Anterior cingulate cortex (tissue), 58 donors: ENCODE data around the gene WNT1.

Experiments
- DNase-seq, 58 donors: peaks; one replicate each; lab custom pipeline; 2025; lab: John Stamatoyannopoulos, UW

The WNT1 gene

GRCh38 chr12:48960834-48961233 lies 17.3 kb upstream of the WNT1 start:
- DNase-seq, result no peak

DNA sequence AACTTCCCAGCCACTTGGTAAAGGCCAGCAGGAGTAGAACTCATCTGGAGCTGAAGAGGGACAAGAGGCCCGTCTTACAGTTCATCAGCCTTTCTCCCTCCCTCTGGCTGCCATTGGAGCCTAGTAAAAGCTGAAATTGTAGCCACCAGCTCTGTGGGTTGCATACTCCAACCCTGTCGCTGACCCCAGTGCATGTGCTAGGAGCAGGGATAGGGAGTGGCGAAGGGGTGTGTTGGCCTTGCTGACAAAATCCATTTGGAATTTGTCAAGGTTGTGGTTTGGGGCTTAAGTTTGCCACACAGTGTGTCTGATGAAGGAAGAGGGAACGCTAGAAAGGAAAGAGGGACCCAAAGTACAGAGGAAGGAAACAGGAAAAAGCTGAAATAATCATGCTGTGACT lies 16.8 kb upstream of the WNT1 start:
- DNase-seq, result no peak

DNA sequence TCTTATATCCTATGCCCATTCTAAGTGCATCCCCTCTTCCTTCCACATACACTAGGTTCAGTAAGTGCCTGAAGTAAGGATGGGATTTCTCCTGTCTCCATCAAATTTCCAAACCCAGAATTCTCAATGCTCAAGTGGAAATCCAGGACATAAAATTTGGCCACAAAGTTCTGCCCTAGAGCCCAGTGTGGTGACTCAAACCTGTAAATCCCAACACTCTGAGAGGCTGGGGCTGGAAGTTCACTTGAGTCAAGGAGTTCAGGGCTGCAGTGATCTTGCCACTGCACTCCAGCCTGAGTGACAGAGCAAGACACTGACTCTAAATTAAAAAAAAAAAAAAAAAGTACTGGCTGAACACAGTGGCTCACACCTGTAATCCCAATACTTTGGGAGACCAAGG lies 16.3 kb upstream of the WNT1 start:
- DNase-seq, result no peak

GRCh38 chr12:48965298-48965838 lies 12.8 kb upstream of the WNT1 start:
- DNase-seq, result peak in 2 of 58 donors; percentile 6 to 8

DNA sequence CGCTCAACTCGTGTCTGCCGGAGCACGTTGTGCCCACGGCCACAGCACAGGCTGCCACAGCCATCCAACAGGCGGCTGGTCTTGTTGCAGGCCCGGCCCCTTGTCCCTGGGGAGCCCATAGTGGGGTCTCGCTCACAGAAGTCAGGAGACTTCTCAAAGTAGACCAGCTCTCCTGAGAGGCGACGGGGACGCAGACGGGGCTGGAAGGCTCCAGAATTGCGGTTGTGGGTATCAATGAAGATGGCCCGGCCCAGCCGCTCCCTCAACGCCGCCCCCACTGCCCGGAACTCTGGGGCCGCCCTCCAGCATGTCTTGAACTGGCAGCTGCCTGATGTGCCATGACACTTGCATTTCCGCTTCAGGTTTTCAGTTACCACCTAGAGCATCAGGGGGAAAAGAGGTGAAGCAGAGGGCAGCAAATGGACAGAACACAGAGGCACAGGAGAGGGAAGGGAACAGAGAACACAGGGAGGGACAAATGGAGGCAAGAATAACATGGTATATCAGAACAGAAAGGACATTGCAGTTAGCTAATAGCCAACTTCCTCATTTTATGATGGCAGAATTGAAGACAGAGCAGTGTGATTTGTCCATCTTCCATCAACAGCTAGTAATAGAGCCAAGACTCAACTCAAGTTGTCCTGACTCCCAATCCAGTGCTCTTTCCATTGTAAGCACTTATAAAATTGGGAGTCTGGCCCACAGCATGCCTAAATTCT lies 11.8 kb upstream of the WNT1 start:
- no peak for DNase-seq

DNA sequence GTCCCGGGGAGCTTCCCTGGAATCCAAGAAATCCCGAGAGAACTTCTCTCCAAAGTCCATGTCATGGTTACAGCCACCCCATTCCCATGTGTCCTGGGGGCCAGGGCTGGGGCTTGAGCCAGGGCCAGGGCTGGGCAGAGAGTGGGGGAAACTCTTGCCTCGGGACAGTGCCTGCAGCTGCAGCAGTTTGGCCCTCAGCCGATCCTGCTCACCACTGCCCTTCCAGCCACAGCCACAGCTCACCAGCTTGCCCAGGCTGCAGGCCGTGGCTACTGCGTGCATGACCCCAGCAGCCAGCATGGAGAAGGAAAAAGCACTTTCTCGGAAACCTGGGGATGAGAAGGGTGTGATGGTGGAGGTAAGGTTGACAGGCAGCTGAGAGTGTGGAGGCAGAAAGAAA lies 10.1 kb upstream of the WNT1 start:
- no peak for DNase-seq

DNA sequence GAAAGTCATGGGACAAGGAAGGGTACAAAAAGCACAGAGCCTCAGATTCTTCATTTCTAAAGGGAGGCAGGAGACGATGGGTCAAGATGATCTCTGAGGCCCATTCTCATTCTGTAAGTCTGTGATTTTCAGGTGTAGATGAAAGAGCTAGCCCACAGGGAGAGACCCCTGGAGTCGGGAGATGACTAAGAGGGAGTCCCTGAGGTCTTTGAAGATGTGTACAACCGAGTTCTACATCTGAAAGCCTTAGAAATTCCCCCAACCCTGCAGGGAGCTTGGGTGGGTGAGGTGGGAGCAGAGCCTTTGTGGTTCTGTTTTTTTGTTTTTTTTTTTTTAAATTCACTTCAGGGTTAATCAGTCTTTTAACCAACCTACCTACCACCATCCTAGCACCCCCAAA lies 9.7 kb upstream of the WNT1 start:
- no peak for DNase-seq

DNA sequence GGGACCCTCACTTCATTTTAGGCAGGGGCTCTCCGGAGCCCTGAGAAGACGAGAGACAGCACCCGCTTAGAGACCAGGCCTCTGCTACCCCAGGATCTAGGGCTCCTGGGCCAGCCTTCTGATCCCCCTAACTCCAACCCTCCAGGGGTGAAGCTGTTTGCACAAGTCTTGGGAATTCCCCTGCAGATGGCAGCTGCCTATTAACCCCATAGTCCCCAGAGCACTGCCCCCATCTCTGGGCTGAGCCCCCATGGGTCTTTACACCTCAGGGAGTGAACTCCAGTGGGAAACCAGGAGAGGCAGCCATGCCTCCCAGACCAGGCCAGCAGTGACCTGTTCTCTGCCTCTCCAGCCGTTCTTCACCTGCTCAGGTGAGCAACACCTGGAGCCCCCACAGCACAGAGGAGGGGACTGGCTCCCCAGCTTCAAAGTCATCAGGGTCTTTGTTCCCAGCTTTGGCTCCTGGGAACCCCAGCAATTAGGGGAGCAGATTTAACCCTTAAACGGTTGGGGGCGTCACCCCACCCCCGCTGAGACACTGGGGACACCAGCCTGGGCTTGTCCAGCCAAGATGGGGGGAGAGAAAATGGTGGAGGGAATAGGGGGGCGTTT lies 8.9 kb upstream of the WNT1 start:
- DNase-seq, result no peak

DNA sequence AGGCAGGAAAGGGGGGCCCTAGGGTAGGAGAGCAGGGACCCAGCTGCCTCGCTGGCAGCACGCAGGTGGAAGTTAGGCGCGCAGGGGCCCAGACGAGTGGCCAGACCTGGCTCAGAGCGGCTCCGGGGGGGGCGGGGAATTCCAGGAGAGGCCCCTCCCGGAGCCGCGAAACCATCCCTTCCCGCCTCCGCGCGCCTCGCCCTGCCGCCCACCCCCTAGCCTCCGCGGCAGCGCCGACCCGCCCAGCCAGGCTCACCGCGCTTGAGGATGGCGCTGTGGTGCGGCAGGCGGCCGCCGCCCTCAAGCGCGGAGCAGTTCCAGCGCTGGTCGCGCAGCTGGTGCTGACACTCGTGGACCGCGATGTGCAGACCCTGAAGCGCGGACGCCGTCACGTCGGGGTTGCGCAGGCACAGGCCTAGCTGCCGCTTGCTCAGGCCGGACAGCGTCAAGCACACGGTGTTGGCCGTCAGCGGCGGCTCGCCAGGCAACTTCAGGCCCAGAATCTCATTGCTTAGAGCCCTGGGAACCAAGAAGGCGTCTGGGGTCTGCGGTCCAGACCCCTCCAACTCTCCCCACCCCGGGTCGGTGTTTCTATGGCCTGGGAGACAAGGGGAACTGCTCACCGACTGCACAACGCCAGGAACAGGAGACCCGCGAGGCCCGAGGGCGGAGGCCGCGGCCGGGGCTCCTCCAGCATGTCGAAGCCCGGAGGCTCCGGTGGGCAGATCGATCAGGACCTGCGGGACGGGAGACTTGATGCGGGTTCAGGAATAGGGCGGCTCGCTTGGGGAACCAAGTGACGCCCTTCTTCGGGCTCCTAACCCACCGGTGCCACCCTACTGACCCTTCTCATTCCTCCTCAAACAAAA lies 8.1 kb upstream of the WNT1 start:
- DNase-seq, result peak in 3 of 58 donors; percentile 12 to 25 (median 25)

DNA sequence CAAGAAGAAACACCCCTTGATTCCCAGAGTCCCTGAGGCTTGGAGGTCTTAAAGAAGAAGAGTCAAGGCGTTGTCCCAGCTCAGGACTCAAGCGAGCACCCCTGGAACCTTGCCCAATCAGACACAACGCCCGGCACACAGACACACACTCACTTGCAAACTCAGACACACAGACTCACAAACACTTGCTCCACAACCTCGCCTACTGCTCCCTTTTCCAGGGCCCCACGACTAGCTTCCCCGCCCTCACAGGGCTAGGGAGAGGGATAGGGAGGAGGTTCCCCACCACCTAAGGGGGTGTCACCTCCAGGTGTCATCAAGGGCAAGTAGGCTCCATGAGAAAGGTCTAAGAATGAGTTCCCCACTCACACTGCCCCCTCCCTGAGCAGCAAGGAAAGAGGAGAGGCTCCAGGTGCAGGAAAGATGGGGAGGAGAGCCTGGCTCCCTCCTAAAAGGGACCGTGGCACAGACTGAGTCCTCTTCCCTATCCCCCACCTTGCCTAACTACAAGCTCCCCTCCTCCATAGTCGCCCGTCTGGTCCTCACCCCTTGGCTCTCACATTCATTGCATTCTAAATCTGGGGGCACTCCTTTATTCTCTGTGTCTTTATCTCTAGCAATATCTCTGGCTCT lies 7.3 kb upstream of the WNT1 start:
- no peak for DNase-seq

DNA sequence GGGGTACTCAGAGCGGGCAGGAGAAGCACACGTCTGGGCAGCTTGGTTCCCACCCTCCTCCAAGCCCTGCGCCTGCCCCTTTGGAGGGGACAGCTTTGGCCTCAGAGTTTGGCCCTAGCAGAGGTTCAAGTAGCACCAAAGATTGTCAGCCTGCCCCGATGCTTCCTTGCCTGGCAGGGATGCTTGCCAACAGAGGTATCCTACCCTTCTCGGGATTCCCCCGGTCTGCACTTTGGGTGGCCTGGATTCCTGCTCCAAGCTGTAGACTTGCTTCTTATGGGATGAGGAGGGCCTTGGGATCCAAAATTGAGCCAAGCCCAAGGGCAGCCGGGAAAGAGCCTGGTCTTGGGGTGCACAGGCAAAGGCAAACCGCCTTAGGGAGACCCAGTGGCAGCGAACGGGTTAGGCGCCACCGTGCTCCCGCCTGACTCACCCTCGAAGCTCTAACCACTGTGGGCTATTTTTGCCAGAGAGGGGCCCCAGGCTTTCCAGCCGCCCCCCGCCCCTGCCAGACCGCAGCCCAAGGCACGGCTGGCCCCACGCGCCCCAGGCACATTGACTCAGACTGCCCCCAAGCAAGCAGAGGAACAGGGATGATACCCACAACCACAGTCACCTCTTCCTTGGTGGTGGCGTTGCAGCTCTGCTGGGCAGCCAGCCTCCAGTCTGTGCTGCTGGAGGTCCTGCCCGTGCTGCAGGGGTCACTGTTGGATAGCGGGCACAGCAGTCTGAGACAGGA lies 5.7 kb upstream of the WNT1 start:
- no peak for DNase-seq

DNA sequence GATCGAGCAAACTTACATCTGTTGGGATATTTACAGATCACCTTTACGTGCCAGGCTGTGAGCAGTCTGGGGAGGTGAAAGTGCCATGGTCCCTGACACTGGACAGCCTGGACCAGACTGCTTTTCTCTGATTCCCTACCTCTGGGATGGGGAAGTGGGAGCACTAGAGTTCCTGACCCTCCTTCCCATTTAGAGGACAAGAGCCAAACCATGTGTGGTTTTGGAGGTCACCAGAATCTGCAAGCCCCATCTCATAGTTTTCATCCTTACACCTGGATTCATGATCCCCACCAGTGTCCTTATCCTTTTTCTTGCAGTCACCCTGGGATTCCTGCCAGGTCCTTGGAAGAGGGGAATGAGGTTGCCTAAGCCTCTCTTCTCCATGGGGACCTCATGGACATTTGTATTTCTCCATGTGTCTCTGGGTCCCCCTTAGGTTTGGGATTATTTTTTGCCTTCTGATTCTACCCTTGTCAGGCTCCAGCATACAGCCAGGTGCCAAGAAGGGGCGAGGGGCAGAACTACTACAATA lies 5.1 kb upstream of the WNT1 start:
- DNase-seq, result no peak

DNA sequence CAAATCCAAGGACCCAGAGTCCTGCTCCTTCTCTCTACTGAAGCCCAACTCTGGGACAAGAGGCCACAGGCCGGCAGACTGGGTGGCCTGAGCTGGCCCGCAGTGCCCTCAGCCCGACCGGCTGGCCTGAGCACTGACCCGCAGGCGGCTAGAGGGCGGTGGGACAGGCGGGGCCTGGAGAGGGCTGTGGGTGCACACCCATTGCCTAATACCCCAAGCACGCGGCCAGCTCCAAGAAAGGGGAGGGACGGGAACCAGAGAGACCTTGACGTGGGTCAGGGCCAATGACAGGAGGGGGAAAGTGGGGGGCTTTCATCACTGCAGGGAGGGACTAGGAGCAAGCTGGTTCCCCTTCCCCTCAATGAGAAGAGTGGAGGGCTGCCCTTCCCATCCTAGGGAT lies 4.6 kb upstream of the WNT1 start:
- no peak for DNase-seq

GRCh38 chr12:48973941-48974673 lies 4.0 kb upstream of the WNT1 start:
- DNase-seq, result peak in 2 of 58 donors; percentile 10 to 13

DNA sequence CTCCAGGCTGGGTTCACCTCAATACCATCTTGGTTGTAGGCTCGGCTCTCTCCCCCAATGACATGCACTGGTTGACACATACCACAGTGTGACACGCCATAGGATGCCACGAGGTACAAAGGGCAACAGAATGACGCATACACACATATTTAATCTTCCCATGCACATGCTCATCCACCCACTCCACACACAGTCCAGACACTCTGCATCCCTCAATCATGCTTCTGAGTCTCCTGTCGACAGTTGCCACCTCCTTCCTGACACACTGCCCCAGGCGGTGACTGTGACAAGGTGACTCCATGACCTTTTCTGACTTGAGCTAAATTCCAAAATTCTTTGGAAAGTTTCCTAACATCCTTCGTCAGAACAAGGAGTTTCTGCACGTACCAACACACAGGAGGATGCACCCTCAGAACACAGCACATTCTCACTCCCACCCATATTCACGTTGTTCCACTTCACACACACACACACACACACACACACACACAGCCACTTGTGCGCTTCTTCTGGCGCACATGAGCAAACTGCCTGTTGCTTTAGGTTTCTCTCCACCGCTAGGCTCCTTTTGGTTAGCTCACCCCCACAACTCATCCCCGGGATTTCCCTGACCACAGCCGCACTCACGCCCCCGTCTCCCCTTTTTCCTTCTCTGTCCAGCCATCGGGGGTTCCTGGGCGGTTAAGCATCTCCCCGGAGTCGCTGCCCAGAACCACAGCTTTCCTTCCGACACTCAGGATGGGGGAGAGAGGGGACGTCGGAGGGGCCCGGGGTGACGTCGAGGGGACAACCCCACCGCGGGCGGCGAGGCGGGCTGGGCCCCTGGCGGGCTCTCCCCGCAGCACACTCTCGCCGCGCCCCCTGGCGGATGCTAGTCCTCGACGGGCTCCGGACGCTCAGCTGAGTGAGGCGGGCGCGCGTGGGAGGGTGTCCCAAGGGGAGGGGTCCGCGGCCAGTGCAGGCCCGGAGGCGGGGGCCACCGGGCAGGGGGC lies 536 bp upstream of the WNT1 start:
- no peak for DNase-seq

DNA sequence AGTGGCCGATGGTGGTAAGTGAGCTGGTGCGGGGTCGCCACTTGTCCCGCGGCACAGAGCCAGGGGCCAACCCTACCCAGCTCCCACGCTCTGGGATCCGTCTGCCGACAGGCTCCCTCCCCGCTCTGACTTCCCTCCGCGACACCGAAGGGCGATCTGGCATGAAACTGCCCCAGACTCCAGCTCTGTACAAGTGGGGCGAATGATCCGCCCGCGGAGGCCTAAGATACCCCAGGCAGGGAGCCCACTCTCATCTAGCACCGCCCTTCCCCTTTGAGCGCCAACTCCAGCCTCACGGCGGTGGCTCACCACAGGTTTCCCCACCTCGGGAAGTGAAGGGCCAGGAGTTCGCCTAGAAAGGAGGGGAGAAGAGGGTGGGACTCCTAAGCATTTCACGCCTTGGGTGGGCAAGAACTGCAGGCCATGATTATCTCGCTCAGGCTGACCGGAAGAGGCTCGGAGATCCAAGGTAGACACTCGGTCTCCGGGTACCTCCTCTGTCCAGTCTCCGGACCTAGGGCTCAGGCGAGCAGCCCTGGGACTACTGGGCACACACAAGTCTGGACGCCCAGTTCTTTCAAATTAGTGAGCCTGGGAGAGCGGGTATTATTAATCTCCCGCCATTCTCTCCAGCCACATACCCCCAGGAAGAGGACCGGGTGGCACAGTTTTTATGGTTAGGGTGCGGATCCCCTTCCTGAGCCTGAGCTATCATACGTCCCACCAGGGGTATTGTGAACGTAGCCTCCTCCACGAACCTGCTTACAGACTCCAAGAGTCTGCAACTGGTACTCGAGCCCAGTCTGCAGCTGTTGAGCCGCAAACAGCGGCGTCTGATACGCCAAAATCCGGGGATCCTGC lies 849 bp downstream of the WNT1 start:
- no peak for DNase-seq
